NT2/D1 (cell line): ENCODE measurements around the gene HPRT1.

Source experiments
- SUZ12 ChIP-seq: IDR thresholded peaks from 2 replicates; pipeline ENCODE4 v1.6.1; 2011; ENCODE audit not compliant: insufficient read length, insufficient read depth; ENCODE audit errors: extremely low read depth
- YY1 ChIP-seq: IDR thresholded peaks from 2 replicates; pipeline ENCODE4 v1.6.1; 2011; ENCODE audit not compliant: insufficient read length, insufficient read depth
- ZNF274 ChIP-seq: IDR thresholded peaks from 2 replicates; pipeline ENCODE4 v1.6.1; 2011; ENCODE audit warnings: mild to moderate bottlenecking, low read depth, low read length

- TF ChIP-seq YY1 (no peak), ZNF274 (no peak), SUZ12 (no peak)
These were observed 33.7 kb upstream of the HPRT1 start for GRCh38 chrX:134426281-134426680.
